OCI-LY3 (cell line): ENCODE results near the gene ZBED1.

Experiments
- EZH2phosphoT487 ChIP-seq: fragments of 200-600 bp; shearing (Covaris generic); IDR thresholded peaks from 2 replicates; pipeline ENCODE4 v1.6.1; 2018; ENCODE audit warnings: antibody characterized with exemption, mixed run types, low read depth
- TF ChIP-seq, protein P1 (sequence below): fragments of 200-600, 300-600 bp; sonication (generic); IDR thresholded peaks from 2 replicates; pipeline ENCODE4 v1.5.1; 2014; ENCODE audit warnings: antibody characterized with exemption, low read length, low read depth

DNA sequence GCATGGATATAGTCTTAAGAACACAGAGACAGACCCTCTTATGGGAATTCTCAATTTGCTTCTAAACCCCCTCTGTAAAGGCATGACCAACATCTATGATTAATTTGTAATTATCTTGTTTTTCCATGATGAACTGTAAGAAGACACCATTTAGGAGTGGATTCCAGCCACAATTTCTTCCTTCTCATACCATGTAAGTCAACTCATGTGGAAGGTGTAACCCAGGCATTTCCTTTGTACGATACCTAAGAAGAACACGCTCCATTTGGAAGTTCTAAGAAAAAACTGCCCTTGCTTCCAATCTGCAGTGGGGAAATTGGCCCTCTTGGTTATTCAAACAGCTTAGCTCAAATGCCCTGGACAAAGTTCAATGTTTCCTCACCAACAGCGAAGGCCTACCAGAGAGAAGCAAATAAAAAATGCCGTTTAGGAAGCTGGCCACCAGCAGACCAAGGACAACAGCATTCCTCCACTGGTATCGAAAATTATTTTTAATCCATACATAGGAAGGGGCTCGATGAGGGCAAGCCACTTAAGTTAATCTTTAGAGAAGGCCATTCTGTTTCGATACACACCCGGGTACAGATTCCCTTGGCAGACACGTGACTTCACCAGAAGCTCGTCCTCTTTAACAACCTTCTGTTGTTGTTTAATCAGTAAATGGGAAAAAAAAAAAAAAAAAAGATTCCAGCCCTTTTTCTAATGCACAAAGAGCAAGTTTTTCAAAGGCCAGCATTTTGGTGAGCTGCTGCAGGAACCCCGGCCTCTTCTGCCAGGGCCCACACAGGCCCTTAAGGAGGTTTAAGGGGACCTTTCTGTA lies 2.6 kb downstream of the ZBED1 start:
- no peak for TF ChIP-seq EZH2phosphoT487
- TF ChIP-seq, protein P1, sequence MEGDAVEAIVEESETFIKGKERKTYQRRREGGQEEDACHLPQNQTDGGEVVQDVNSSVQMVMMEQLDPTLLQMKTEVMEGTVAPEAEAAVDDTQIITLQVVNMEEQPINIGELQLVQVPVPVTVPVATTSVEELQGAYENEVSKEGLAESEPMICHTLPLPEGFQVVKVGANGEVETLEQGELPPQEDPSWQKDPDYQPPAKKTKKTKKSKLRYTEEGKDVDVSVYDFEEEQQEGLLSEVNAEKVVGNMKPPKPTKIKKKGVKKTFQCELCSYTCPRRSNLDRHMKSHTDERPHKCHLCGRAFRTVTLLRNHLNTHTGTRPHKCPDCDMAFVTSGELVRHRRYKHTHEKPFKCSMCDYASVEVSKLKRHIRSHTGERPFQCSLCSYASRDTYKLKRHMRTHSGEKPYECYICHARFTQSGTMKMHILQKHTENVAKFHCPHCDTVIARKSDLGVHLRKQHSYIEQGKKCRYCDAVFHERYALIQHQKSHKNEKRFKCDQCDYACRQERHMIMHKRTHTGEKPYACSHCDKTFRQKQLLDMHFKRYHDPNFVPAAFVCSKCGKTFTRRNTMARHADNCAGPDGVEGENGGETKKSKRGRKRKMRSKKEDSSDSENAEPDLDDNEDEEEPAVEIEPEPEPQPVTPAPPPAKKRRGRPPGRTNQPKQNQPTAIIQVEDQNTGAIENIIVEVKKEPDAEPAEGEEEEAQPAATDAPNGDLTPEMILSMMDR = no peak
